C1 segment of cervical spinal cord (tissue), 14 donors: ENCODE results near the gene APH1A.
"Not testable (repeated sequence)": the region's sequence is repeated elsewhere in the genome, so short reads cannot be mapped to it uniquely, and the experiment has no call there.

ENCODE experiments used
- DNase-seq, 14 donors: peaks; one replicate each; lab custom pipeline; 2025; lab: John Stamatoyannopoulos, UW

Gene APH1A

DNA sequence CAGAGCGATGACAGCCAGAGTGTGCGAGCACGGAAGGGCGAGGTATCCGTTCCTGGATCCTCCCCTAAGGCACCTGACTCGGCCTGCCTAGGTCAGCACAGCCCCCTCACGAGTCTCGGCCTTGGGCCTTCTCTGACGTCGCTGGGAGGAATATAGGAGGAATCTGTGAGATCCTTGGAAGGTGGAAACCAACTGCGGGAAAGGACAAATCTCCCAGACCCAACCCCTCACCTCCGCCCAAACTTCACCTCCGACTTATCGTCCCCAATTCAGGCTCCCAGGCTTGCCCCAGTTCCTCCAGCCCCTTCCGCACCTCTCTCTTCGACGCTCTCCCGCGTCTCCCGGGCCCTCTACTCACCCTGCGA lies 494 bp downstream of the APH1A start:
- peak in 5 of 14 donors; percentile 26 to 62 (median 36) for DNase-seq

DNA sequence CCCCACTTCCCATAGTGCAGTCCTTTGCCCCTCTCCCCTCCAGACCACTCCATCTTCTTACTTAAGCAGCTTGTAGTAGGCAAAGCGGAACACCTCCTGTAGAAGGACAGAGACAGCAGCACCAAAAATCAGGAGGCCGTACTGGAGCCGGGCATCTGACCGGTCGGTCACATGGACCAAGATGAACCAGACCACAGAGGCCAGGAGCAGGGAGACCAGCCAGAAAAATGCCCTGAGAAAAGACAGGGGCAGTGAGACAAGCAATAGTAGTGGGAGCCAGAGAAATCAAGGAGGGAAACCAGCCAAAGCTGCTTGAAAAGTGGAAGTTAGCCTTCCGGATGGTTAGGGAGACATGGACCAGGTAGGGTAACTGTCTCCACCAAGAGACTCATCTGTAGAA lies 920 bp downstream of the APH1A start:
- peak in 1 of 14 donors; percentile 9 for DNase-seq

DNA sequence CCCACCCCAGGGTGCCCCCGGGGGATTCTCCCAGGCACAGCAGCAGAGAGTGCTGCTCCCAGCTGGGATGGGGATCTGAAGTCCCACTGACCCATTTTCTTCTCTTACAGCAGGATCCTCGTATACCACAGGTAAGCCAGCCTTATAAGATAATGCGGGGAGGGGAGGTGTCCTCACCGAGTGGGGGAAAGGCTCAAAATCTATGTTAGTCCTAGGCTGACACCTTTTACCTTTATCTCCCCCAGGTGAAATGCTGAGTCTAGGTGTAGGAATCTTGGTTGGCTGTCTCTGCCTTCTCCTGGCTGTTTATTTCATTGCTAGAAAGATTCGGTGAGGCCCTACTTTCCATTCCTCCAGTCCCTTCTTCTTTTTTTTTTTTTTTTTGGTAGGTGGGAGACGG lies 5.3 kb downstream of the APH1A start:
- no peak for DNase-seq

DNA sequence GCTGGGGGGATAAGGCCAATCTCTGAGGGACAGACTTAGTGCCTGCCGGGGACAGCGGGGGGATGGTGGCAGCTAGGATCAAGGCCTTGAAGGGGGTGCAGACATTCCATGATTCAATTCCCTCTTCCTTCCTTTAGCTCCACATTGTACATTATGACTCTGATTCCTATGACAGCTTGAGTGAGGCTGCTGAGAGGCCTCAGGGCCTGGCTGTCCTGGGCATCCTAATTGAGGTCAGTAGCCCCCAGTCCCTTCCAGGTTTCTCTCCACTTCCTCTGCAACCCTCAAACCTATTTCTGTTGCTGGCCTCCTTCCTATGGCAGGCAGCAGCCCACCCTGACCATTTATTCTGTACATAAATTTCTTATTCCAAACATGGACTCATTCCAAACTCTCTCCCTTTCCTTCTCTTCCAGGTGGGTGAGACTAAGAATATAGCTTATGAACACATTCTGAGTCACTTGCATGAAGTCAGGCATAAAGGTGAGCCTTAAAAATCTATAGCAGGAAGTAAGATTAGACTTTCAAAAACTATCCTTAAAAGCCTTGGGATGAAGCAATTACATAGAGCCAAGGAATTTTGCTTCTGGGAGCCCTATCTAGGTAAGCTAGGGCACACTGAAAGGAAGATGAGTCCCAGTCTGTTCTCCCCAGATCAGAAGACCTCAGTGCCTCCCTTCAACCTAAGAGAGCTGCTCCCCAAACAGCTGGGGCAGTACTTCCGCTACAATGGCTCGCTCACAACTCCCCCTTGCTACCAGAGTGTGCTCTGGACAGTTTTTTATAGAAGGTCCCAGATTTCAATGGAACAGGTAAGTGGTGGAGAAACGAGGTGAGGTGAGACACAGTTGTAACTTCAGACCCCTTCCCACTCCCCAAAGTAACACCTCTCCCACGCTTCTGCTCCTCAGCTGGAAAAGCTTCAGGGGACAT lies 6.2 kb downstream of the APH1A start:
- DNase-seq: no peak

DNA sequence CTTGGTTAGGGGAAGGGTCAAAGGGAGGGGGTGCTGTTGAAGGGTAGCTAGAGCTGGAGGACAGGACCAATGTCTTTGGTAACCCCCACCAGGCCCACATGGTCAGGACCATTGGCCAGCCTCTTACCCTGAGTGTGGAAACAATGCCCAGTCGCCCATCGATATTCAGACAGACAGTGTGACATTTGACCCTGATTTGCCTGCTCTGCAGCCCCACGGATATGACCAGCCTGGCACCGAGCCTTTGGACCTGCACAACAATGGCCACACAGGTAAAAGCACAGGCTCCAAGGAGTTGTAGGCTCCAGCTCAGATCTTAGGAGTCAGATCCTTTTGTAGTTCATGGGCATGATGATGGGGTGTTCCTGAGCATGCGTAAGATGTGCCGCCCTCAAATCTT lies 7.4 kb downstream of the APH1A start:
- no peak for DNase-seq

DNA sequence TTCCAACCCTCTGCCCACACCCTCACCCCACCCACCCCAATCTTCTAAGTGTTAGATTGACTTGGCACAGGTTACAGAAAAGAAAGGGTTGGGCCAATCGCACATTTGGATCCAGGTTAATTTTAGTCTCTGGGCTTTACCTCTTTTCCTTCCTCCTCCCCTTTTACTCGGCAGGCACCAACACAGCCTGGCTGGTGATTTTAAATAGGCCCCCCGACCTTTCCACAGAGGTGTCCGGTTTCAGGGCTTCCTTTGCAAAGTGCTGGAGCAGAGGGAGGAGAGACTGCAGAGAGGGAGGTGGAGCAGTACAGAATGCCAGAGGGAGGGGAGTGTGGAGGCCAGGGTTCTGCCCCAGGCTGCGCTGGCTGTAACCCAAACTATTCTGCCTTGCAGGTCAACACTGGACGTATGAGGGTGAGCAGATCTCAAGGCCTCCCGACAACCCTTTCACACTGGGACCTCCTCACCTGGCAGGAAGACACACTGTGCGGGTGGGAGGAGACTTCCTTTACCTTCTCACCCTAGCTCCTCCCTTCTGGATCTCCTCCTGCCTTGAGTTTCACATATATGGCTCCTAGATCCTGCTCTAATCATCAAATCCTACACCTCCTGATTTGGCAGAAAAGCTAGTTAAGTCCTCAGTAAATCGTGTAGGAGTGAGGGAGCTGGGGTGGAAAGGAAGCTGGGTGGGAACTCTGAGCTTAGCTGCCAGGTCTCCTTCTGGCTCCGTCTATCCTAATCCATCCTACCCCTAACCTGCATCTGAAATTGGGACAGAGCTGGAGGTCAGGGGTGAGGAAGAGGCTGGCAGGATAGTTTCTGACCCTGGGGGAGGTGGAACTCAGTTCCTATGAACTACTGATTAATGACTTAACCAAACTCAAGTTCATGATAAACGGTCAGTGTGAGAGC lies 8.8 kb downstream of the APH1A start:
- no peak for DNase-seq

DNA sequence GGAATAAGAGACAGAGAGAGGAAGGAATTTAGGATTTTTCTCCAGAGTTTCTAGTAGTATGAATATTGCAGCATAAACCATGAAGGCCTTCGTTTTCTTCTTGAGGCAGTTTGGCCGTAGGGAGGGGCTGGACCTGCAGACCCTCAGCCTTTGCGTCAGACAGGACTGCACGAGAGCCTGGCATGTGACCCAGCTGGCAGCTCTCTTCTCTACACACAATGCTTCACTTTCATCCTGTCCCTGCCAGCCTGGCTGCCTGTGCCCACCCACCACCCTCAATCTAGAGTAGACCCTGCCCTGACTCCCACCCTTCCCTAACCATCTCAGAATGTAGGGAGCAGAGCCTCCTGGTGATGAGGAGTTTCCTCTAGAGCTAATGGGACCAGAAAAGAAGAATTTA lies 9.6 kb downstream of the APH1A start:
- DNase-seq: peak in 6 of 14 donors; percentile 4 to 25 (median 14)

DNA sequence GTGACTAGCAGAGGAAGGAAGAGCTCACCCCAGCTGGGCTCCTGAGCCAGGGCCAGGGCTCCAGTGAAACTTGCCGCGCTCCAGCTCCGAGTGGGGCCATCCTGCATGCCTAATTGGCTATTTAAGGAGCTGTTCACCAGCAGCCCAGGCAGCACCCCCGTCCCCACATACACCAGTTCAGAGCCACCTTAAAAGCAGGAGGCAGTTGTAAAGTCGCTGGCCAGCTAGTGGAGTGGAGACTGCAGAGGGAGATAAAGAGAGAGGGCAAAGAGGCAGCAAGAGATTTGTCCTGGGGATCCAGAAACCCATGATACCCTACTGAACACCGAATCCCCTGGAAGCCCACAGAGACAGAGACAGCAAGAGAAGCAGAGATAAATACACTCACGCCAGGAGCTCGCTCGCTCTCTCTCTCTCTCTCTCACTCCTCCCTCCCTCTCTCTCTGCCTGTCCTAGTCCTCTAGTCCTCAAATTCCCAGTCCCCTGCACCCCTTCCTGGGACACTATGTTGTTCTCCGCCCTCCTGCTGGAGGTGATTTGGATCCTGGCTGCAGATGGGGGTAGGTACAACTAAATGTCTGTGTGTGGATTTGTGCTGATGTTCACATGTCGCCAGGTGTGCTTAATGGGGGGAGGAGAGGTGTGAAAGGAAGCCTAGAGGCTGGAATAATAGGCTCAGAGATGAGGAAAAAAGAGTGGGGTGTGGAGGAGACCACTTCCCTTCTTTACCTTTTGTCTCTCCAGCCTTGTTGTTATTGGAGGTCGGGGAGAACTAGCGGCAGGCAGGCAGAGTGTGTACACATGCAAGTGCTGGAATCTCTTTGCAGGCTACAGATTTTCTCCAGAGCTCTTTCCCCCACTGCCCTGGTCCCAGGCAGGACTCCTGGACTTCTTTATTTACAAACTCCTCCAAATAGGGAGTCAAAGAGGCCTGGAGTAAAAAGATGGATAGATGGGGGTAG lies 10.9 kb downstream of the APH1A start, which contains the start of gene CA14:
CA14 (plus strand) TSS at position 151 of the 962 bp plus-strand sequence; CDS start at position 506, 355 bp downstream.
- DNase-seq: peak in 12 of 14 donors; percentile 33 to 71 (median 49)

DNA sequence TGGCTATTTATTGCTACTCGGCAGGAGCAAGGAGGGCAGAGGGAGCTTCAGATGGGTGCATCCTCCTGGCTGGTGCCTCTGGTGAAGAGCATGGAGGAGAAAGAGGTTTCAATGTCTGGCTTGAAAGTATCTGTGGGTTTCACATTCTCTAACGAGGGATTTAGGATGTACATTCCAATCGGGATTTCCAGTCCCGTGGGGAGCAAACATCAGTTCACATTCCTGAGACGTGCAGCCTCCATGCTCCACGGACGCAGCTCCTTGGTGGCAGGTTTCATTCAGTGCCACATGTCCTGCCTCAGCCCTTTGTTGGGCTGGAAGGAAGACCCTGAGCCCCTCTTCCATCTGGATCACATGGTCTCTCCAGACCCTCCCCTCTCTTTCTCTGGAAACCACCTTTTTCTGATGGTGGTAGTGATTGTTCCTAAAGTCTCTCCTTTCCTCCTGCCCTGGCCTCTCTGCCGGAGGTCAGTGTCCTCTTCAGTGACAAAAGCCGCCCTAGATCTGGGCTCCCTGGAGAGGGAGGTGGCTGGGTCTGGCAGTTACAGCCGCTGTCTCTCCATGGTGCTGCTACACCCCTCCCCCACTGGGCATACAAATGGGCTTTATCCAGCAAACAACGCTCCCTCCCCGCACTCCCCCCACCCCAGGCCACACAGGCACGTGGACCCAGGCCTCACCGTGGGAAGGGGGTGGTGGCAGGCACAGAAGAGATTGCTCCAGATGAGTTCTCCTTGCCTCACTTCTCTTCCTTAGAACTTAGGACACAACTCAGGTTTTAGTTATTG lies 12.1 kb downstream of the APH1A start:
- DNase-seq: peak in 12 of 14 donors; percentile 20 to 84 (median 63)

DNA sequence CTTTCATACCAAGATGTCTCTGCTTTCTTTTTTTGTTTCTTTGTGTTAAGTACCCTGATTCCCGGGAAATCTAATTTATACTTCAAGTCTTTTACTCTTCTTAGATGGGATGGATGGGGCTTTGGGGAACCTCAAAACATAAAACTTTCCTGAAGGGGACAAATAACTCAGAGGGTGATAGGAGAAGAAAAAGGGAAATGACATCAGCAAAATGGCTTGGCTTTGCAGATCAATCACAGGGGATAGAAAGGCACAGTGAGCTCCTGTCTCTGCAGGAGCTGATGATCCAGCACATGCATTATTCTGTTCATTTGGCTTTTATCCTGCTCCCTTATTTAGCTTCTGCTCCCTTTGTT lies 12.6 kb downstream of the APH1A start:
- DNase-seq: peak in 2 of 14 donors; percentile 40 to 46

DNA sequence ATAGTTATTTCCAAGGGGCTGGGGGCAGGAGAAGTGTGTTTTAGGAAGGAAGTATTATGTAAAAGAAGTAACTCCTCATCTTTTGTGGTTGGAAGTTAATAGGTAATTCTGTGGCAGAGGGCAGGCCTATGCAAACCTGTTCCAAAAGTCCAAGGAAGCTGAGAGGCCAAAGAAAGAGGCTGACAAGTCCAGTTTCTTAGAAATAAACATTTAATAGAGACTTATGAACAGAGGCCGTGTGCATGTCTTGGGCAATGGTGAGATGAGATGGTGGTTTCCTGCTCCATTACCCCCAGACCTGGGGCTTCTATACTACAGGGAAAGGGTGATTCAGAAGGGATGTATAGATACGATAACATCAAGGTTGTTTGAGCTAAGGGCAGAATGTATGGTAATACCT lies 18.9 kb downstream of the APH1A start:
- DNase-seq: no peak

DNA sequence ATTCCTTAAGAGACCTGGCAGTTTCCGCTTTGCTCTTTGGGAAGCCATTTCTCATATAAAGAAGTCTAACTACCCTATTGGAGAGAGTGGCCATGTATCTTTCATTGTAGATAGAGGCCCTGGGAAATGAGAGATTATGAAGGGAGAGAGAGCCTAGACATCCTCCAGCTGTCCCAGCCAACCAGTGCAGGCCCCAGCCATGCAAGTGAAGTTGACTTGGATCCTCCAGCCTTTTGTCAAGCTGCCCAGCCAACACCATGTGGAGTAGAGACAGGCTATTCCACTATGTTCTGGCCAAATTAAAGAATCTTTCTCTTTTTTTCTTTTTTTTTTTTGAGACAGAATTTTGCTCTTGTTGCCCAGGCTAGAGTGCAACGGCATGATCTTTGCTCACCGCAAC lies 25.8 kb downstream of the APH1A start:
- DNase-seq: no peak

DNA sequence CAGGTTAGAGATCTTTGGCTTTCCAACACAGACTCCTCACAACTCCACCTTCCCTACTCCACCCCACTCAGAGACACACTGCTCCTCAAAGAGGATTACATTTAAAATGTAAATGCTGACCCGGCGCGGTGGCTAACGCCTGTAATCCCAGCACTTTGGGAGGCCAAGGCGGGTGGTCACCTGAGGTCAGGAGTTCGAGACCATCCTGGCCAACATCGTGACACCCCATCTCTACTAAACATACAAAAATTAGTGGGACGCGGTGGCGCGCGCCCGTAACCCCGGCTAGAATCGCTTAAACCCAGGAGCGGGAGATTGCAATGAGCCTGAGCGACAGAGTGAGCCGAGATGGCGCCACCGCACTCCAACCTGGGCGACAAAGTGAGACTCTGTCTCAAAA lies 31.1 kb downstream of the APH1A start:
- DNase-seq: no peak

DNA sequence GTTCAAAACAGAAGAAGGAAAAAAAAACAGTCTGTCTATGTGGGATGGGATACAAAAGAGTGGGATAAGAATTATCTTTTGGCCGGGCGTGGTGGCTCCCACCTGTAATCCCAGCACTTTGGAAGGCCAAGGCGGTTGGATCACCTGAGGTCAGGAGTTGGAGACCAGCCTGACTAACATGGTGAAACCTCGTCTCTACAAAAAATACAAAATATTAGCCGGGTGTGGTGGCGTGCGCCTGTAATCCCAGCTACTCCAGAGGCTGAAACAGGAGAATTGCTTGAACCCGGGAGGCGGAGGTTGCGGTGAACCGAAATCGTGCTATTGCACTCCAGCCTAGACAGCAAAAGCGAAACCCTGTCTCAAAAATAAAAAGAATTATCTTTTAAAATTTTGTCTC lies 31.6 kb downstream of the APH1A start:
- DNase-seq: not testable (repeated sequence)

DNA sequence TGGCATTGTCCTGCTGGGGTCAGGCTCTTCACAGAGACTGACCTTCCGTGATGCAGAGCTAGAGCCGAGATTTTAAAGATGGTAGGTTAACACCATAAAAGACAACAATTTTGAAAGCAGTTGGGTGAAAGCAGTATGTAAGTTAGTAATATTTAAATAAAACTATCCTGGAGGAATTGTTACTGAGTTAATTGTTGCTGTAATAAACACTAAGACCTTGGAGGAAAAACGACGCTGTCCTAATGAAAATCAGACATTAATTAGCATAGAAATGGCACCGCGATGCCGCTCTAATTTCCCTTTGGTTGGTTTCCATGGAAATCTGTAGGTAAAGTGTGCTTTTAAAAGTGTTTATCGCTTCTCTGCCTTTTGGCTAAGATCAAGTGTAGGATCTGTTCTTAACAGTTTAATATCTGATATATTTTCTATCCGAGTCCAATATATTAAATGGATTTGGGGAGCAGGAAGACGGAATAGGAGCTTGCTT lies 32.2 kb downstream of the APH1A start:
- DNase-seq: no peak

DNA sequence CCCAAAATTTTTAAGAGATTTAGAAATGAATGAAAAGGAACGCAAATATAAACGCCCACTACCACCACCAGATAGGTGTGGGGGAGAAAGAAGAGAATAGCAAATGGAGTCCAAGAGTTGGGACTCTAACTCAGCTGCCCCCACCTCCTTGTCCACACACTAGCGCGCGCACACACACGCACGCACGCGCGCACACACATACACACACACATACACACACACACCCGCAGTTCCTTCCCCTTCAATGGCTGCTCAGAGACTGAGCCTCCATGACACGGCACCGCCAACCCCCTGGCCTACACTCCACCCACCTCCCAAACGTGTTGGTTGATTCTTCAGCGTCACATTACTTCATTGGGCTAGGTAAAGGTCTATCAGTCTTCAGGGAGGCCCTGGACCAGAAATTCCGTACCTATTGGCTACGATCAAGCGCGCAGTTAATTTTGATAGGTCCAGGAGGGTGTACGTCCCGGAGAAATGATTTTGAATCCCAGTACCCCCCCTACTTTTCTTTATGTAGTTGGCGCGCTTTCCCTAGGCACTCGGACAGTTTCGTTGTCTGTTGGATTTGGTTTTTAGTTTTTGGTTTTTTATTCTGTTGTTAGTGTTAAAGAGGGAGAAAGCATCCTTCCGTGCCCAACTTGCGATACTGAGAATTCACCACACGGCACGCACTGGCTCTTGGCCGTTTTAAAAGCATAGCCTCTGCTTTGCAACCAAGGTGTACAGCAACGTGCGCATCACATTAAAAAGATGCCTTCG lies 32.8 kb downstream of the APH1A start, which contains the start of gene ANP32E:
ANP32E (minus strand) TSS at position 261 of the 762 bp plus-strand sequence. CDS start 326 bp downstream, outside the sequence.
- peak; percentile 31 to 100 (median 88) for DNase-seq

DNA sequence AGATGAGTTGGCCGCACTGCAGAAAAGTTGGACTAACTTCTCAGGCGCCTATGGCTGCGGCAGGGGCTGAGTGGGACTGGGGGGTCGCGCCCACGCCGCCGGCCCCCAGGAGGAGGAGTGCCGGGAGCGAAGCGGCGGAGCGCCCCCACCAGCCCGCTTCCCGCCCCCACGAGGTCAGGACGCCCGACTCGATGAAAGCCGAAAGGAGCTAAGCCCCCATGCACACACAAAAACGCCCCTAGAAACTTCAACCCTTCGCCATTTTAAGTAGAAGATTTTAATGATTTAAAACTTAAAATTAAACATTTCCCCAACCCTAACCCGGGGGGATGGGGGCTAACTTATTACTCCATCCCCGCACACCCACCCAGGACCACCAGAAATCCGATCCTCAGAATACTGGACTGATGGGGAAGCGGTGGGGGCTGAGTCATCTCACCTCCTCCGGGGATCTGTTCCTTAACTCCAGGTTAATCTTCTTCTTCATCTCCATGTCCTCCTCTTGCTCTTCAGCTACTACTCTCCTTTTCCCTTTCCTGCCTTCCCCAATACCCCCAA lies 33.4 kb downstream of the APH1A start:
- DNase-seq: peak in 3 of 14 donors; percentile 36 to 69 (median 48)

DNA sequence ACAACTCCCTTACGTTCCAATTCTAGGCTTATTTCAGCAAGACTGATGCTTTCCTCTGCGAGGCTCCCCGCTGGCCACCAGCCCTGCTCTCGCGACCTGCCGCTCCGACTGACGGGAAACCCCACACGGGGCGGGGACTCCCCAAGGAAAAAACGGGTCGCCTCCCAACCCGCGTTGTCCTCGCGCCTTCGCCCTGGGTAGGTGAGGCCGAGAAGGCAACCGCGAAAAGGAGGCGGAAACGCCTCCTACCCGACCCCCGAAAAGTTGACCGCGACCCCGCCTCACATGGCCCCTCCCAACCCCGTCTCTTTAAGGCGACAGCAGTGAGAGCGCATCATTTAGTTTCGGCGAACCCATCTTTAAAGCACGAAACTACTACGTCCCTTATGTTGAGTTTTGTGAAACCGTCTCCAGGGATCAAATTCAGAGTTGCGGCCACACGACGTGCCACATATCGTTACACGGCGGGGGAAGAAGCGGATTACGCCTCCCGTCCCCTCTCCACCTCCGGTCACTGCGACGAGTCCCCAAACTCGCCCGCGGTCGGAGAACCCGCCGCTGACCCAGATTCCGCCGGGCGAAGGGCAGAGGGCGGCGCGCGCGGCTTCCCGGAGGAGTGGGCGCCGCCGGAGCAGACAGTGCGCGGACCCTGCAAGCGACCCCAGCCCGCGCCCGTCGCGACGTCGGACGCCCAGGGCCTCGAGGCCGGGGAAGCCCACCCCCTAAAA lies 34.1 kb downstream of the APH1A start:
- DNase-seq: peak in 13 of 14 donors; percentile 9 to 83 (median 66)
